GM04504 (cell line): ENCODE data around the gene SMIM13.

ENCODE experiments used
- DNase-seq: peaks from one replicate; pipeline ENCODE4 v3.0.0-alpha.2; 2012; ENCODE audit warnings: low read depth

The SMIM13 gene

GRCh38 chr6:11155589-11155988, 62.0 kb downstream of the SMIM13 start:
- DNase-seq: no peak

GRCh38 chr6:11160199-11160598, 66.6 kb downstream of the SMIM13 start:
- DNase-seq: no peak

GRCh38 chr6:11161031-11161956, 67.7 kb downstream of the SMIM13 start:
- no peak for DNase-seq

- DNase-seq: no peak
Observed at GRCh38 chr6:11162262-11162661, 68.6 kb downstream of the SMIM13 start.

GRCh38 chr6:11163932-11164331, 70.3 kb downstream of the SMIM13 start:
- no peak for DNase-seq

- DNase-seq: no peak
Observed at GRCh38 chr6:11164717-11165646, 71.3 kb downstream of the SMIM13 start.

GRCh38 chr6:11166948-11167347, 73.3 kb downstream of the SMIM13 start:
- DNase-seq: no peak

- no peak for DNase-seq
Observed at GRCh38 chr6:11168091-11168635, 74.5 kb downstream of the SMIM13 start.

GRCh38 chr6:11171952-11172351, 78.3 kb downstream of the SMIM13 start:
- no peak for DNase-seq

- peak; percentile 10 for DNase-seq
Observed at GRCh38 chr6:11172501-11173327, 79.1 kb downstream of the SMIM13 start.

- no peak for DNase-seq
Observed at GRCh38 chr6:11174242-11174611, 80.6 kb downstream of the SMIM13 start.

GRCh38 chr6:11177271-11177670, 83.6 kb downstream of the SMIM13 start:
- DNase-seq: no peak

- DNase-seq: no peak
Observed at GRCh38 chr6:11179088-11179418, 85.4 kb downstream of the SMIM13 start.

- DNase-seq: no peak
Observed at GRCh38 chr6:11179419-11180202, 86.0 kb downstream of the SMIM13 start.

- no peak for DNase-seq
Observed at GRCh38 chr6:11181478-11182136, 88.0 kb downstream of the SMIM13 start.

GRCh38 chr6:11183761-11184362, 90.2 kb downstream of the SMIM13 start:
- DNase-seq: no peak

- no peak for DNase-seq
Observed at GRCh38 chr6:11185204-11185842, 91.7 kb downstream of the SMIM13 start.

- no peak for DNase-seq
Observed at GRCh38 chr6:11187301-11187700, 93.7 kb downstream of the SMIM13 start.
